HG03196 (cell line): ENCODE measurements around the gene LIM2.
A peak's percentile ranks its signal among the peaks of the same experiment; 100 is the strongest.
"Not testable (repeated sequence)": the region's sequence is repeated elsewhere in the genome, so short reads cannot be mapped to it uniquely, and the experiment has no call there.

Source experiments
- ATAC-seq: cut with Tn5 transposase; IDR thresholded peaks from one replicate; pipeline ENCODE4 v1.9.1; 2021; ENCODE audit not compliant: unreplicated experiment

The LIM2 gene, protein sequence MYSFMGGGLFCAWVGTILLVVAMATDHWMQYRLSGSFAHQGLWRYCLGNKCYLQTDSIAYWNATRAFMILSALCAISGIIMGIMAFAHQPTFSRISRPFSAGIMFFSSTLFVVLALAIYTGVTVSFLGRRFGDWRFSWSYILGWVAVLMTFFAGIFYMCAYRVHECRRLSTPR

DNA sequence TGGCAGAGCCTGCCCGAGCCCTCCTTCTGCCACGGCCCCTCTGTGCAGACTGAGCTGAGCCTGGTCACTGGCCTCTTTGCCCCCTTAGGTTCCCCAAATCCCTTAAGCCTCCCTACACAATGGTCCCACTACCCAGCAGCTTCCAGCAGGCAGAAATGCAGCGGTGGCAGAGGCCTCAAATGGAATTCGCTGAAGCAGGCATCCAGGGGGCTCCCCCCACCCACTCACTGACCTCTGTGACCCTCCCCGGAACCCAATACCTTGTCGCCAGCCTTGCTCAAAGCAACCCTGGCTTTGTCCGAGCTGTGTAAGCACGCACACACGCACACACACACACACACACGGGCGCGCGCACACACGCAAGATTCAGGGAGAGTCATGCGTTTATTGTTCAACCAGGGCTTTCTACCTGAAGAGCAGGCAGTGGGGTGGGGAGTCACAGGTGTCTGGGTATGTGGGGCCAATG lies at the start of gene LIM2:
Gene LIM2, minus strand, starts transcription at position 51 of the 466 bp plus-strand sequence. CDS start 531 bp downstream, outside the sequence.
- no peak for ATAC-seq

DNA sequence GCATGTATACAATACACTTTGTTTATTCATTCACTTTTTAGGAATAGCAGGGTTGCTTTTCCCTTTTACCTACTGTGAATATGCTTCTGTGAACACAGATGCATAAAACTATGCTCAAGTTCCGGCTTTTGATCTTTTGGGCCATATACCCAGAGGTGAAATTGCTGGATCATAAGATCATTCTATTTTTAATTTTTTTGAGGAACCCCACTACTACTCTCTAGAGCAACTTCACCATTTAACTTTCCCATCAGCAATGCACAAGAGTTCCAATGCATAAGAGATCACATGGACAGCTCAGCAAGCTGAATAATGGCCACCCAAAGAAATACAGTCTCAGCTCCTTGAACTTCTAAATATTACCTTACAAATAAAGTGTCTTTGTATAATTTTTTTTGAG lies 46.7 kb upstream of the LIM2 start:
- ATAC-seq: no peak

DNA sequence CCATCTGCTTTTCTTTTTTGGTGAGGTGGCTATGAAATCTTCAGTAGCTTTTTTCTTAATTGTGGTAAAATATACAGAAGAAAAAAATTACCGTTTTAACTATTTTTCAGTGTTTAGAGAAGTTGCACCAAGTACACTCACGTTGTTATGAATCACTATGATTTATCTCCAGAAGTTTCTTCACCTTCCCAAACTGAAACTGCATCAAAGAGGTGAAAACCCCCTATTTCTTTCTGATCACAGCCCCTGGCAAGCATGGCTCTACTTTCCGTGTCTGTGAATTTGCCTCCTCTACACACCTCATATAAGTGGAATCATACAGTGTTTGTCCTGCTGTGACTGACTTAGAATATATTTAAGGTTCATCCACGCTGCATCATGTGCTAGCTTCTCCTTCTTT lies 45.3 kb upstream of the LIM2 start:
- no peak for ATAC-seq

DNA sequence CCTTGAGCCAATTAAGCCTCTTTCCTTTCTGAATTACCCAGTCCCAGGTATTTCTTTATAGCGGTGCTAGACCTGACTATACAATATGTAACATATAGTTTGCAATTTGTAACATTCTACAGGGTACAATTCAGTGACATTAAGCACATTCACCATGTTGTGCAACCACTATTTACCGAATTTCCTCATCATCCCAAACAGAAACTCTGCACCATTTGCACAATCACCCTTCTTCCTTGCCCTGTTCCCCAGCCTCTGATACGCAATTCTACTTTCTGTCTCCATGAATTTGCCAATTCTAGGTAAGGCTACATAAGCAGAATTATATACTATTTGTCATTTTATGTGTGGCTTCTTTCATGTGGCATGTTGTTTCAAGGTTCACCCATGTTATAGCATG lies 43.4 kb upstream of the LIM2 start:
- no peak for ATAC-seq

DNA sequence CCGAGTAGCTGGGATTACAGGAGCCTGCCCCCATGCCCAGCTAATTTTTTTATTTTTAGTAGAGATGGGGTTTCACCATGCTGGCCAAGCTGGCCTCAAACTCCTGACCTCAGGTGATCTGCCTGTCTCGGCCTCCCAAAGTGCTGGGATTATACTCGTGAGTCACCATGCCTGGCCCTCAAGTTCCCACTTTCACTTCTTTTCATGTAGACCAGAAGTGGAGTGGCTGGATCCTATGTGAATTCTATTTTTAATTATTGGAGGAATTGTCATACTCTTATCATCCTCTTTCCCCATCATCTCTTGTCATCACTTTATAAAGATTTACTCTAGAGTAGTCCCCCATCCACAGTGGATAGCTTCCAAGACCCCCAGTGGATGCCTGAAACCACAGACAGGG lies 42.4 kb upstream of the LIM2 start:
- no peak for ATAC-seq

DNA sequence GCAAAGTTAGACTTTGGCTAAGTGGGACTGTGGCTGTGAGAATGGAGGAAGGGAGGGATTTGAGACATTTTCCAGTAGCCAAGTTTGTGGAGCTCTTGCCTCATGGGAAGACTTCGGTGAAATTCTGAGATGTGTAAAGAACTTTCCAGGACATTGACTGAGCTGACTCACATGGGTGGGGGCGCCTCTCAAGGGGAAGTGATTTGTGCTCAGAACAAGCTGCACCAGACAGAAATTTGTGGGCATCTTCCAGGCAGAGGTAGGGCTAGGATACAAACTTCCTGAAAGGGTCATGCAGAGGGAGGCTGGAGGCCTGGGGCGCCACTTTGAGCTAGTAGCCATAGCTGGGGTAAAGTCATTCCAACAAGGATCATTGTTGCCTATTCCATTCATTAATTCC lies 39.4 kb upstream of the LIM2 start:
- no peak for ATAC-seq

DNA sequence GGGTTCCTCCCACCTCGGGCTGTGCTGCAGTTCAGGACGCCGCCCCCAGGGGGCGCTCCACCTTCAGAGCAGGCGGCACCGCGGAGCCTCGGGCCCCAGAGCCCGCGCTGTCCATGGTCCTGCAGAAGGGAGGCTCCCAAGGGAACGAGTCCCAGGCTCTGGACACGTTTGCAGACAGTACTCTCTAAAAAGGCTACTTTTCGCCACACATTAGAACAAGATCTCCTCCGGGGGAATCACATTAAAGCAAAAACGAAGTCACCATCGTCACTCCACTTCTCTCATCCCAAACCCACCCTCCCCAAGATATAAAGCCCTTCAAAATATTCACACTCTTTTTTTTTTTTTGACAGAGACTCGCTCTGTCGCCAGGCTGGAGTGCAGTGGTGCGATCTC lies 34.3 kb upstream of the LIM2 start:
- ATAC-seq: no peak

DNA sequence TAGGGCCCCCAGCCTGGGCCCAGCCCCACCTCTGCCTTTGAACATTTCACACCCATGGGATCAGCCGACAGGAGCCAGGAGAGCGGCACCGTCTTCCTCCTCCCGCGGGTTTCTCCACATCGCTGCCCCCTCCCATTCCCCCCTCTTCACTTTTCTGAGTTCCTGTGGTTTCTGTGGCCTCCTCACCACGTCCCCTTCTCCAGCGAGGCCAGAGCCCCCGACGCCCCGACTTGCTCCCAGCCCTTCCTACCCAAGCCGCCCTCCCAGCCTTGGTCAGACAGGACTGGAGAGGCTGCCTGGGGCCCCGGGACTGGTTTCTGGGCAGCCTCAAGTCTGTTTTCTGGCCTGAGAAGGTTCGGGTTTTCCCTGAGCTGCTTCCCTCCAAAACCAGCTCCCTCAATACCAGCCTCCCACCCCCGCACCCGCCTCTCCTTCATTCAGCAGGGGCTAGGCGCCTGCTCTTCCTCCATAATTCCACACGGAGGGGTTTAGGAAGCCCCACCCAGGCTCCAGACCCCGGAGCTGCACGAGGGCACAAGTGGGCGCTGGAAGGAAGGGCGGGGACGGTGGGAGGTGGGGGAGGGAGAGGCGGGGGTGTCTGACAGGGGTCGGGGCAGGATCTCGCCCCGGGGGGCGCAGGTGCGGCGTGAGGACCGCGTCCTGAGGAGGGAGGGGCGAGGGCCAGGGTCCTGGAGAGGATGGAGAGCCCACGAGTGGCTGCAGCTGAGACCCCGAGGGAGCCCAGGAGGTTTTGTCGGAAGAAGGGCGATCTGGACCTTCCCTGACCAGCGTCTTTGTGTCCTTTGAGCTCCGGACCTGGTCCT lies 33.7 kb upstream of the LIM2 start:
- ATAC-seq: no peak

DNA sequence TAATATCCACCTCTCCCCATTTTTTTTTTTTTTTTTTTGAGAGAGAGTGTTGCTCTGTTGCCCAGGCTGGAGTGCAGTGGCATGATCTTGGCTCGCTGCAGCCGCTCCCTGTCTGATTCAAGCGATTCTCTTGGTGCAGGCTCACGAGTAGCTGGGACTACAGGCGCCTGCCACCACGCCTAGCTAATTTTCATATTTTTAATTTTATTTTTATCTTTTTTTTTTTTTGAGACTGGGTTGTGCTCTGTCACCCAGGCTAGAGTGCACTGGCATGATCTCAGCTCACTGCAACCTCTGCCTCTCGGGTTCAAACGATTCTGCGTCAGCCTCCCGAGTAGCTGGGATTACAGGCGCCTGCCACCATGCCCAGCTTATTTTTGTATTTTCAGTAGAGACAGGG lies 32.7 kb upstream of the LIM2 start:
- not testable (repeated sequence) for ATAC-seq

DNA sequence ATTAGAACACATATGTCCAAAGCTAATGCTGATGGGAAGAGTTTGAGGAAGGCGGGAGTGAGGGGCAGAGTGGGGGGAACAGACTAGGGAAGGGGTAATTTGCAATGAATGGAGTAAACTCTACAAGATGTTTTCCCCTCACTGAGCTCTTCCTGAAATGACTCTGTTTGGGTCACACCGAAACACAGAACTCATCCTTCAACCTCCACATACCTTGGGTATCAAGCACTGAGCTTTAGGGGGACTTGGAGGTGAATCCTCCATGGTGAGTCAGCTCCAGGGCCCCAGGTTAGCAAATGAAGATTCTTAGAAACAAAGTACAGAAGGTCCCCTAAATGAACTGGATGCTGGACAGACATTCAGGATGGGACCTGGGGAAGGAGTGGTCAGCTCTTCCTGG lies 30.9 kb upstream of the LIM2 start:
- ATAC-seq: no peak

DNA sequence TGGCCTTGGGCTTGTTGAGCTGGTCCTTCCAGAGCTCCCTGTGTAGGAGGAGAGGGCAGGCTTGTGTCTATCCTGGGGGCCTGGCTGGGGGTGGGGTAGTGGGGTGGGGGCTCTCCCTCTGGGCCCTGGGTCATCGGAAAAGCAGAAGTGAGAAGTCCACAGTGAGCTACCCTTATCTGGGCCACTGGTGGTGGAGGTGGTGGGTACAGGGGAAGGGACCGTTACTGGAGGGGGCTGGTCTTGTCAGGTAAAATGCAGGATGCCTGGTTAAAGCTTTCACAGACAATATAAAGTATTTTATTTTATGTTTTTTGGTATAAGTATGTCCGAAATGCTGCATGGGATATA lies 30.0 kb upstream of the LIM2 start:
- peak; percentile 36 for ATAC-seq

DNA sequence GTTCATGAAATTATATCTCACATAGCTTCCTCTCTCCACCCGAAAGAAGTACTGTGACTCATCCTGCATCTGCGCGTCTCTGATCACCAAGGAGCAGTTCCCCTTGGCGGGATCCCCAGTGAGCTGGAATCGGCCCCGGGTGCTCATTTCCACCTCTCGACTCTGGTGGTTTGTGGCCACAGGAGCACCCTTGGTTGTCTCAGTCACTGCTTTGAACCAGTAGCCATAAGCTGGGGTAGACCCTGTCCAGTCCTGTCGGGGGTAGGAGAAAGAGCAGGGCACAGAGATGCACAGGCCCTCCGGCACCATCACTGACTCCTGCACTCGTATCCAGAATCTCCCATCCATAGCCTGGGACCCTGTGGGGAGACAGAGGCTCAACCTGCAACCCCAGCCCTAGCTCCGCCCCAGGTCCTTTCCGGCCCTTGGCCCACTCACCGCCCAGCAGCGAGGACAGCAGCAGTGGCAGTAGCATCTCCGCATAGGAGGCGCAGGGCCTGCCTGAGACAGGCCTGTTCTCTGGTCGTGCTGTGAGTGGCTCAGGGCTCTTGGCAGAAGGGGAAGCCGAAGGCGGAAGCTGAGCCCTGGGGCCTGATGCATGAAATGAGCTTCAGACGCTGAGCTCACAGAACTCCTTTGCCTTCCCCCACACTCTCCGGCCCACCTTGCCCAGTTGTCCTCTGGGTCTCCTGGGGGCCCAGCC lies 29.5 kb upstream of the LIM2 start, which contains the start of gene SIGLEC10:
Gene SIGLEC10, minus strand, starts transcription at position 536 of the 703 bp plus-strand sequence. Its CDS starts 61 bp downstream, at position 475.
- peak; percentile 46 for ATAC-seq

DNA sequence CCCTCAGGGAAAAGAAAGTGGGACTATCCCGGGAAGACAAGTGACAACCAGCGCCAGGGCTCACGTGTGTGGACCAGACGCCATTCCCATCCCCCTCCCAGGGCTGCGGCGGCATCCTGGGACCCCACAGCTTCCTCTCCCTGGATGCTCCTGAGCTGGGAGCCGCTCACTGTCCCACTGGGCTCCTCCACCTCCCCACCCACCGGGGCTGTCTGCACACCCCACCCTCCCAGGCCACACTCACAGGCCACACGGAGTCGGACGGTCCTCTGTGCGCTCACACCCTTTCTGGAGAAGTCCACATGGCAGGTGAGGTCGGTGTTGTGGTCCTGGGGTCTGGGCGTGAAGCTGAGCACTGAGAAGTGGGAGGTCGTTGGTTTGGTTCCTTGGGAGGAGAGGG lies 28.6 kb upstream of the LIM2 start:
- not testable (repeated sequence) for ATAC-seq

DNA sequence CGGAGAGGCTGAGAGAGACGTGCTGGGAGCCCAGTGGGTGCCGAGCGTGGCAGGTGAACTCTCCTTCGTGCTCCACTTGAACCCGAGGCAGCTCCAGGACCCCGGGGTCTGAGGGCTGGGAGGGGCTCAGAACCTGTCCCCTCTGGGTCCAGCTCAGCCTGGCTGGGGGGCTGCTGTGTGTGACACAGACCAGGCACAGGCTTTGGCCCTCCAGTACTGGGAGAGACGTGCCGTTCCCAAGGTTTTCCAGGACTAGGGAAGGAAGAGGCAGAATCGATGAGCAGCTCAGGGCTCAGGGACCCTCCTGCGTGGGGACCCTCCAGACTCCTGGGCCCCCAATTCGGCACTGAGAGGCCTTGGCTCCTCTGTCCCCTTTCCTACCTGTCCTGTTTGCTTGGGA lies 27.4 kb upstream of the LIM2 start:
- ATAC-seq: no peak

DNA sequence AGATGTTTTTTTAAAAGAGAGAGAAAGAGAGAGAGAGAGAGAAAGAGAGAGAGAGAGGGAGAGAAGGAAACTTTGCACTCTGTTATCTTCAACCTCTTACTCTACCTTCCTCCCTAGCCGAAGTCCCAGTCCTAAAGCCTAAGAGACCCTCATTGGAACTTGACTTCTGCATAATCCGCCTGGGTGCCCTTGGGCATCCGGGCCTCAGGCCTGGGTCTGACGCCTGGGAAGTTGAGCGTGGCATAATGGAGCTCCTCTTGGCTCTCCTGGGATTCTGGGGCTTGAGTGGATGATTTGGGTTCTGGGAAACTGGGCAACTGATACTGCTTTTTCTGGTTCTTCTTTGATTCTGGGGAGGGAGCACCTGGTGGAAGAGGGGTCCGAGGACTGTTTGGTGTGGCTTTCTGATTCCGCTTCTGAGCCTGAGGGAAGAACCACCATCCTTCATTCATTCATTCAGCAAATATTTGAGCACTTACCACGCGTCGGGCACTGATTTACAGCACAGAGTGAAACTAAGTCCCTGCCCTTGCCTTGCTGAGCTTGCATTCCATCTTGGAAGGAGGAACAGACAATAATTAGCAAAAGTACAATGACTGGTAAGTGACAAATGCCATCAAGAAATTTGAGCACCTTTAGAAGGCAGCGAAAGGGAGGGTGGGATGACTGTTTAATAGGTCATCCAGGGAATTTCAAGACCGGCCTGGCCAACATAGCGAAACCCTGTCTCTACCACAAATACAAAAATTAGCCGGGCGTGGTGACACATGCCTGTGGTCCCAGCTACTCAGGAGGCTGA lies 23.4 kb upstream of the LIM2 start:
- ATAC-seq: no peak

DNA sequence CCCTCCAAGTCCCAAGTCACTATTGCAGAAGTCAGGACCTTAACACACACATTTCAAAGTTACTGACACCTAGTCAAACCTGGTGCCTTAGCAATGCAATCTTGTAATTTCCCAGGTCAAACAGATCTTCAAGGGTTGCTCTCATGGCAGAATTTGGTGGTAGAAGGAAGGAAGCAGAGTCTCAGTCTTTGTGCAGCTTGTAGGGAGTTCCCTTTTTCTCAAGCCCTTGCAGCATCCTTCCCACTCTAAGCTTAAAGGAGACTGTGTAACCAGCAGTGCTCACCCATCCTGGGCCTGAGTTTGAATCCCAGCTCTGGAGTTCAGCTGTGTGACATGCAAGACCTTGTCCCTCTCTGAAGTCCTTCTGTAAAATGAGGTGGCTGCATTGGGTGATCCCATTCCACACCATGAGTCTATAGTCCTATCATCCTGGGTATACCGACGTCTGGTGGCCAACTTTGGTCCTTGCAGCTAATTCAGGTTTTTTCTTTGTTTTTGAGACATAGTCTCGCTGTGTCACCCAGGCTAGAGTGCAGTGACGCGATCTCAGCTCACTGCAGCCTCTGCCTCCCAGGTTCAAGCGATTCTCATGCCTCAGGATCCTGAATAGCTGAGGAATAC lies 19.8 kb upstream of the LIM2 start:
- ATAC-seq: no peak

DNA sequence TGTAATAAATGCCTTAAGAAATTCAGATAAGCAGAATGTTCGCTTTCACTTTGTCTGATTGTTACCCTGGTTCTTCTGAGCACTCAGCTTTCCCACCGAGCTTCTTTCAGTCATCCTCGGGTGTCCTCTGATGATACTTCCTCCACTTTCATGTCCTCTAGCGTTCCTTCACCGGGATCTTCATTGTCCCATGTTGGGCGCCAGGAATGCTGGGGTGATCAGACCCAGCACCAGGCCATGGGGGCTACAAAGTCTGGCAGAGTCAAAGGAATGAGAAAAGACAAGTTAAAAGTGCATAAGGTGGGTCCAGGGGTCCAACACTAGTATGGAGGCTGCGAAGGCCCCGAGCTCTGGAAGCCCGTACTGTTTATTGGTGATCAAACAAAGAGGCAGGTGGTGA lies 14.3 kb upstream of the LIM2 start:
- no peak for ATAC-seq

DNA sequence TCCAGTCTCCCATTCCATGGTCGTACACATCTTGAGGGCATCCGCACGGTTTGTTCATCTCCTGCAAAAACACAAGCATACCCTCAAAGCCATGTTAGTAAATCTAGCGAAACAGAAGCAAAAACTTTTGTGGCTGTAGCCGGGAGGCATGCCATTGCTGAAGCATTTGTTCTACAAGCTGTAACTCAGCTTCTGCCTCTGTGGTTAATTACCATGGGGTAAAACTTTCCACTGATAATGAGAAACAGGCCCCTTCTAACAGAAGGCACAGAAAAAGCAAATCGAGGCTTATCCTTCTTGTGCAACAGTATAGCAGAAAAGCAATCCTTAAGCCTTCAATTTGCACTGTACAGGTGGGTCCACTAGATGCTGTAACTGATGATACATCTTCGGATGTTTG lies 12.2 kb upstream of the LIM2 start:
- ATAC-seq: not testable (repeated sequence)

DNA sequence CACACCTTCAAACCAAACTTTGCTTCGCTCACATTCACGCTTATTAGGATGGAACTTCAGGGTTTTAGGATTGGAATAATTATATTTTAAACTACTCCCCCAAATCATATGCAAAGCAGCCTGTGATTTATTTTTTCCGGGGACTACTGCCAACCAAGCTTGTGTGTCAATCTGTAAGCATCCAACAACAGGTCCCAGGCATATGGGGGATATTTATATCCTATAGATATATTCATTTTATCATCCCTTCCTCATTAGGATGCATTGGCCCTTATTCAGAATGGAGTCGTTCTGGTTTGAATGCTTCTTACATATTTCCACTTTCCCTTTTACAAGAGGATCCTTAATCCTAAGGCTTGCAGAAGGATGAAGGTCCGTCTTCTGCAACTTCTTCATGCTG lies 11.5 kb upstream of the LIM2 start:
- ATAC-seq: no peak

DNA sequence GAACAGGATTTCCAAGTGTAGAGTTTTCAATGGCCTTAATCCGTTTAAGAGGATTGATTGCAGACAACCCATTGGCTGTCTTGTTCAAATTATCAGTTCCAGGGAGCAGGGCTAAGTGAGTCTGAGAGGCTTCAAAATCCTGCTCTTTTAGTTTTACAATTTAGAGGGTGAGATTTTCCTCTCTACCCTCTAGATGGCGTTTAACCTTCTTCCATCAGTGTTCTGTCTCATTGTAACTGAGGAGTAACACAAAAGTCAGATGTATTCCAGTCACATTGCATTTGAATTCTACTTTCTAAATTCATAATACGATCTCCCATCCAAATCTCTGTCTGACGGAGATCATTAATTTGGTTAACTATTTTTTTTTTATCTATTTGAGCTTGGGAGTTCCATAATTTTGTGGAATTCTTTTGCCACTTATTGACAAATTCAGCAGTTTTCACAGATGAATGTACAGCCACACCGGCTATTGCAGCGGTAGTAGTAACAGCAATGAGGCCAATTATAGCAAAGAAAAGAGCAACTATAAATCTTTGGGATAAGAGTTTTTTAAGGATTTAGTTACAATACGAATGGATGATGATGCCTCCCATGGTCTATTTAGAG lies 10.4 kb upstream of the LIM2 start:
- ATAC-seq: no peak
